Activated CD8-positive, alpha-beta memory T cell treated with anti-CD3 and anti-CD28 coated beads for 48 hours (primary cell): ENCODE data around the gene NDP.
"Not testable (repeated sequence)": the region's sequence is repeated elsewhere in the genome, so short reads cannot be mapped to it uniquely, and the experiment has no call there.

ENCODE experiments used
- DNase-seq, 3 experiments: peaks; one replicate each; pipeline ENCODE4 v3.0.0-alpha.2; 2020; ENCODE audit warnings: low read depth in 2 of 3, low spot score in 2 of 3

NDP gene

DNA sequence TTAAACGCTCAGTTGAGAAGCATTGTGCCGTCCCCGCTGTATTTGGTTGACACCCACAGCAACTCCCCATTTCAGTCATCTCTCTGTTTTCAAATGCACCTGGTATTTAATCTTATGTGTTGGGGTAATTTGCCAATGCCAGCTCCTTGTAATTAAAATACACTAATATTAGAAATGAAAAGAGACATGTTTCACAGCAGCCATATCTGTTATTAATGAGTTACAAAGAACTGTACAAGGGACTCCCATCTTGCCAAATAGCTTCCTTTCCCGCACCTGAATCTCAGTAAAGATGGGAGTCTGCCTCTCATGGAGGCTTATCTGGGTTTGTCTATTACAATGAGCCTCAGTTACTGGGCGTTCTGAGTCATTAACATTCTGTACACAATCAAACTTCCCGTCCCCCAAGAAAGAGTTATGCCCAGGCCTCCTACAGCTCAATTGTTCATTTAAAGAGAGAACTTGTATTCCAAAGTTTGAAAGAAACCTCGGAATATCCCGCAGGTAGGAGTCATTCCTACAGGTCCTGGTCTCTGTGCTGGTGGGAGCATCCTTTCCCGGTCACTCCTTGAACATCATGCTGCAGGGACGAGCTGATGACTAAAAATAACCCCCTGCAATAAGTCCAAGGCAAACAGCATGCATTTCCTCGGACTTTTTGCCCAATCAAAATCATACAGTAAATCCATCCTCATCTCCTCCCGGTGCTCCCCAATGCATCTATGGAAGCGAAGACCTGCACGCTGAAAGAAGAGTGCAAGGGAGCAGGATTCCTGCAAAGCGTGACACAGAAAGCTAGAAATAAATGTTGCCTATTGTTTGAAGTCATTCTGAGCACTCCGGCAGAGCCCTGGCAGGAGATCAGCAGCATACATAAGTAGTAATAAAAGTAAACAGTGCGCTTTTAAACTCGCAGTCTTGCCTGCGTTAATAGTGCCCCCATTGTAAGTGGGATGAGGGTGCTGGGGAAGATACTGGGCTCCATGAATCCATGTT is 926 bp downstream of the NDP start:
- DNase-seq, result no peak

DNA sequence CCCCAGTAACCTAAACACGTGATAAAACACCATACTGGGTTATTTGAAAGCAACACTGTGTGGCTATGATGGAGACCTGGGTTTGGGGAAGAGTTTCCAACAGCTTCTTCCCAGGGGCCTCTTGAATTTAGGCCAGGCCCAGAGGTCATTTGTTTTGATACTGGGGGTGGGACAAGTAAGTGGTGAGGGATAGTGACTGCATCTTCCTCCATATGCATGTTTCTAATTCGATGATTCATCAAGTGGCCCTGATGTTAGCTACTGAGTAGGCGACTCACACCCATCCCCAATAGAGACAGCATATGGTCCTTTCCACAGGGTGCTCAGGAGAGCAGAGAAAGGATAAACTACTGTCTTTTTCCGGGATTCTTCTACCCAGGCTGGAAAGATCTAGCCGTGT is 2.7 kb downstream of the NDP start:
- no peak for DNase-seq

DNA sequence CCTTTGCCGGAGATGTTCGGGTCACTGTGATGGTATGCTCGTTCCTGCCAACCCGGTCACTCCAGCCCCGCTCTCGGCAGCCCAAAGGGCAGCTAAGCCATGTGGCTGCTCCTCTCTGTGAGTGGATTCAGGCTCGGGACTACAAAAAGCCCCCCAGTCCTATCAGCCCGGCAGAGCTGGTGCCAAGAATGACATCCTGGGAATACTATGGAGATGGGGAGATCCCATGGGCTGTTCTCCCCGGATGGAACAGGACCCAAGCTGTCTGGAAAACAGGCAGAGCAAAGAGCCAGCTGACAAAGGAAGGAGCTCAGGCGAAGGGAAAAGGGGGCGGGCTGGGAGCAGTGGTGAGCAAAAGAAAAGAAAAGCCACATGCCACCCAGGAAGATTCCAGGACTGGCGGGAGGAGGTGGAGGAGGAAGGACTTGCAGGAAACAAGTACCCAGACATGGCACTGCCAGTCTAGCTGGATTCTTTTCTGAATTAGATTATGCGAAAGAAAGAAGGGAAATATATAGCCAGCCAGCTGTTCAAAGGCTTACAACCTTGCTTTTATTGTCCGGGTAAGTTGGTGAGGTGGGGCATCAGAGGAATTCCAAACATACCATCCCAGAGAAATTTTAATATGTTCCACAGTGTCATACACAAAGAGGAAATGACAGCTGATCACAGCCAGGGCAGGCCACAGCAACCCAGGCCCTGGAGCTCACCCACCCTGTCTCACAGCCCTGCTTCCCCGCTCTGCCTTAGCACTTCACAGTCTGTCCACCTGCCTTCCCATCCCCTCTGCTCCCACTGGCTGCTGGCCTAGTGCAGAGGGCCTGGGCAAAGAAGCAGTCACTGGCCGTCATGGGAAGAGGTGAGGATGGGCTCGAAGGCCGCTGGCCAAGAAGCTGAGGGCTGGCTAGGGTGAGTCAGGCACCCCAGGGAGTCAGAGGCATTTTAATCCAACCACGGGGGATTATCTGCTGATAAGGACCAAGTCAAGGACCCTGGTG is 3.4 kb downstream of the NDP start:
- DNase-seq, result no peak

DNA sequence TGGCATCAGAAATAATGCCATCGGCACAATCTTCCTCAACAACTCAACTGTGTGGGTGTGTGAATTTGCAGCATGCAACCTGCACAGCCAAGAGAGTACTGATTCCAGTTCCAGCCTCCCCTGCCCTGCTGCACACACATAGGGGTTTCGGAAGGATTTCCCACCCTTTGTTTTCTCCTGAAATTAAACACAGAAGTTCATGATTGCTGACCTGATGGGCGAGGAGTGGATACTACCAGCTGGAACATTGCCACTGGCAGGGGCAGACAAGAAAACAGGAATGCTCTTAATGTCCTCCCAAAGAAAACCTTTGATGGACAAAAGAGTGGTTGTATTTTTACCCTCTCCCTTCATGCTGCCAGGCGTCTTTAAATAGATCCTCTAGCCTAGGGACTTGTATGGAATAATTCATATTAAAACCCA is 4.8 kb downstream of the NDP start:
- DNase-seq, result no peak

DNA sequence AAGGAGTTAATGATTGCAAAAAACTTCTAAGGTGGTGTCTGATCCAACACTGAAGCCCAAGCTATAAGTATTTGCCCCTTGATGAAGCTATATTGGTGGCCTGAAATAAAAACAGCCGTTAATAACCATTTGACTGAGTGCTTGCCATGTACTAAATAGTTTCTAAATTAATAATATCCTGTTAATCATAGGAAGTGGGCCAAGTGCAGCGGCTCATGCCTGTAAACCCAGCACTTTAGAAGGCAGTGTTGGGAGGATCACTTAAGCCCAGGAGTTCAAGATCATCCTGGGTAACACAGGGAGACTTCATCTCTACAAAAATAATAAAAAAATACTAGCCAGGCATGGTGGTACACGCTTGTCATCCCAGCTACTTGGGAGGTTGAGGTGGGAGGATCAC is 8.3 kb downstream of the NDP start:
- no peak for DNase-seq

DNA sequence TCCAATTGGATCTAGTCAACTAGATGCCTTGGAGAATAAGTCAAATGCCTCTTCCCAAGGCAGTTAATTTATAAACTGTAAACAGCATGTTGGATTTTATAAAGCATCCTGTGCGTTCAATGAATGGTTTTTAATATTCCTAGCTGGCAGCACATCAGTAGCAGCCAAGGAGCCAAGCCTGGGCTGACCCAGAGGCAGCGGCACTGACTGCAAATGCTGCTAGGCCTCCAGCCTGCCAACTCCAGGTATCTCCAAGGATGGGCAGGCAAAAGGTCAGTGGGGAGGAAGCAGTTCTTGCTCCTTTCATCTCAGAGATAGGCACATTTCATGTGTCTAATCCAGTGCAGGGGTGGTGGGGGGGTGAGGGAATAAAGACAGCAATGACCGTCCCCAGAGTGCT is 9.5 kb downstream of the NDP start:
- DNase-seq, result no peak

DNA sequence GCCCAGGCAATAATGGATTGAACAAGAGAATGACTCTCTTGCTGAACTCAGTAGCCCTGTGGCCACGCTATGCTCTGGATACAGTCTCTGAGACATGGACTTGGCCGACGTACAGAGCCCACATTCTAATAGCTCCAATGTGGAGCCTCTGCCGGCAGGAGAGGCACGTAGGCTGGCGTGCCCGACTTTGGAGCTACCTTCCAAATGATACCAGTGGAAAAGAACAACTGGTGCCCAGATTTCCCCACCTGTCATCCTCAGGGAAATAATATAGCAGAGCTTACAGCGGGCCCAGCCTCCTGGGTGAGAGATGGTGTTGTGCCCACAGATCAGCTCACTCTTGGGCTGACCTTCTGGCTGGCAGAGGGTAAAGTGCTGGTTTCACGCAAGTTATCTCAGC is 10.6 kb downstream of the NDP start:
- no peak for DNase-seq

DNA sequence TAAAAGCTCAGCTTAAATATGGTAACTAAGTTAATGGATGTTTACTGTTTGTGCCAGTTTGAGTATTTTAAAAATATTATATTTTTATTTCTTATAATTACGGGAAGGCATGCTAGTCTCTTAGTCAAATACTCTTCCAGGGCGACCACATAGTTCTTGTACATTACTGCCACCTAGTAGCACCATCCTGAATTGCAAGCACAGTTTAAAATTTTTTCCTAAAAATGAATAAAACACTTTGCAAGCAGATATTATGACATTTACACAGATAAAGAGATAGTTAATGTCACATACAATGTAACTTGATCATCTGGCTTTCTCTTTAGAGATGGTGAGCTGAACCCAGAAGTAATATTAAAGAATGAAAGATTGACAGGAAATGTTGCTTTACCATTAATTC is 11.5 kb downstream of the NDP start:
- DNase-seq, result no peak

DNA sequence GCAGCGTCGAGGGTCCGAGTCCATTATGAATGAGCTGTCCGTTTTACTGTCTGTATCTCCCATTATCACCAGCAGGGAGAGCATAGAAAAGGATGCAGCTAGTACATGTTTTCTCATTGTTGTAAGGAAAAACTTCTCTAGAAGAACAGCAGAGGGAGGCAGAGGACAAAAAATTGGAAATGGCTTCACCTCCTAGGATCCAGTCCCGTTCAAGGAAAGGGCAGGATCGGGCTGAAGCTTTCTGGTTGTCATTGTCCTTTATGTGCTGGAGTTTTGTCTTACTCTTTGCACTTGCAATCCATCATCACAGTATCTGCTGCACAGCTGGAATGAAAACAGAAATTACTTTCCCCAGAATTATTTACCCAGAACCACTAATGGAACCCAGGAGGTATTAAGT is 14.7 kb downstream of the NDP start:
- DNase-seq, result no peak

DNA sequence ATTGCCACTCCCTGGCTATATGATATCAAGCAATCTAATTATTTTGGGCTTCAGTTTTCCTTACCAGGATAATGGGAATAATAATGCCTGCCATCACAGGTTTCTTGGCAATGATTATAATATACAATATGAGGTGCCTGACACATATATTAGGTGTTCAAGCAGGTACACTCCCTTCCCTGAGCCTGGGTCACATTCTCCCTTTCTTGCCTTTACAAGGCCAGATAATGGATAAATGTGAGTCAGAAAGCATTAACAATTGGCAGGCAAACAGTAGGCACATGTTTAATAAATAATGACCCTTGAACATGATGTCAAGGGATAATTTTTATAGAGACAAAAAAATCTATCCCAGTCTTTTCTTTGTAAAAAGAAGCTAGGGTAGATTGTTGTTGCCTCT is 17.2 kb downstream of the NDP start:
- DNase-seq, result no peak

DNA sequence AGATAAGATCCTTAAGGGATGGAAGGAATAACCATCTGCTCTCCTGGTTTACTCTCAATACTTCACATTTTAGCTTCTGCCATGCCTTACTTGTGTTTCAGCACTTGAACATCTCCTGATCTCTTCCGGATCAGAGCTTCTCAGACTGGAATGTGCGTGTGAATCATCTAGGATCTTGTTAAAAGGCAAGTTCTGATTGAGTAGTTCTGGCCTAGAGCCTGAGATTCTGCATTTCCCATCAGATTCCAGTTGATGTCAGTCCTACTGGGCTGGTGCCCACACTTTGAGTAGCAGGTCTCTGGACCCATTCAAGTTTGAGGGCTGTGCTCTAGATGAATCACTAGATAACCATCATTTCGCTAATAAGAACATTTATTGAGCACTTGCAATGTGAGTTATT is 20.0 kb downstream of the NDP start:
- DNase-seq, result no peak

DNA sequence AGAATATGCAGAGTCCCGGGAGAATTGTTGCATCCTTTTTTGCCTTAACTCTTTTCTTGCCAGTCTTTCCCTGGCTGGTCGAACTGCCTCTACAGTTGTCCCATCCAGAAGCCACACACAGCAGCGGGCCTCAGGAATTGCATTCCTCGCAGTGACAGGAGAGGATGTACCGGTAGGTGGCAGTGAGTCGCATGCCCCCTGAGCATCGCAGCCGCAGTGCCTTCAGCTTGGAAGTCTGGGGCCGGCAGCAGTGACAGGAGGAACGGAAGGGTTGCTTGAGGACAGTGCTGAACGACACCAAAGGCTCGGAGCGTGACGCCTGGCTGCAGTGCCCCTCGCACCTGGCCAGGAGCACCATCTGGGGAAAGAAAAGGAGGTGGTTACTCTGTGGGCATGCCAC is 23.5 kb downstream of the NDP start:
- no peak for DNase-seq

DNA sequence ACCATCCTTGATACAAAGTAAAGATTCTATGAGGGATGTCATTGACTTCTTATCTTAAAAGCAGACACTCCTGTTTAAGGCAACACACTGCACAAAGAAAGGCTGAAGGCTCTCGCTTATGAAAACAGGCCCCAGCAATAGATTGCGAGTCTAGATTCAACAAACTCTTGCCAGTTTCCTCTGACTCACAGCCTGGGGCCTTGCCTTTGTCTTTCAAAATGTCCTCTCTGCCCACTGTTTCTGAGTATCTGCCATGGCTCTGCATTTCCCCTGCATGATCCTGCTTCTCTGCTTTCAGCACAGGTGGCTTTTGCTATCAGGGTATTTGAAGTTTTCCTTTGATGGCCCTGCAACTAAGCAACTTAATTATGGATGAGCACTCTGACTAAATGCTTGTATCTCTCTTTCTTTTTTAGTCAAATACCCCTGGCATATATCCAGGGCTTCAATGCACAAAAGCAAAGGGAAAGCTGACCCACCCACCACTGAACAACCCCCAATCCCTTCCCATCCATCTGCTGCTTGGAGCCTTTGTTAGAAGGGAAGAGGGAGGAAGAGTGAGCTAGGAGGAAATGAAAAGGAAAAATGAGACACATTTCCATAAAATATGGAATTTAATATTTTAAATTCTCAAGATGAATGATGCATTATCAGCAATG is 32.2 kb downstream of the NDP start:
- DNase-seq, result no peak

DNA sequence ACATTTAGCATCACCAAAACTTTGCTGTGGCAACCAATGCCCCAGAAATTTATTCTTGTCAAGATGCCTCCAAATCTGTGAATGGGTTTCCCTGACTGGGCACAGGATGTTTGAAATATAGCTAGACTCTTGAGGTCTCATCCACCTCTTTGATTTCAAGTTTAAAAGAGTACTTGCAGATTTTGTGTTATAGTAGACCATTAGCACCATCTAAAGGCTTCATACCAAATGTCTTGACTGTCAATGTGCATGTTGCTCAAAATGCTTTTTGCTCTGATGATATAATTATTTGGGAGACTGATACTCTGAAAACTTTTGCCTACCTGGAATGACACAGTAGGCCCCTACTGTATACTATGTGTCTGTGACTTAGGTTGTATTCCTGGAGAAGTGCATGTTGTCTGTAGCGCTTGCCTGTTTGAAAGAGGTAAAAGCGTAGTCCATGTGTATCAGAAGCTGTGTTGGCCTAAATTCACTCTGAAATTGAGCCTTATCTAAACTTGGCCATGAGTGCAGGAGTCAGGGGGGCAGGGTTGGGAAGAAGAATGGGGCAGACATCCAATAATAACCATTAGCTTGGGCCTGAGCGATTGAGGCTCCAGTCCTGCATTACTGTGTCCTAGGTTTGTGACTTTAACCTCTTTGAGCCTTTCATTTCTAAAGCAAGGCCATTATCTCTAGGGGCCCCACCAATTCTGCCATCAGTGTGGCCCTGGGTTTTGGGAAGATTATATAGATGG is 33.8 kb downstream of the NDP start:
- DNase-seq, result no peak

DNA sequence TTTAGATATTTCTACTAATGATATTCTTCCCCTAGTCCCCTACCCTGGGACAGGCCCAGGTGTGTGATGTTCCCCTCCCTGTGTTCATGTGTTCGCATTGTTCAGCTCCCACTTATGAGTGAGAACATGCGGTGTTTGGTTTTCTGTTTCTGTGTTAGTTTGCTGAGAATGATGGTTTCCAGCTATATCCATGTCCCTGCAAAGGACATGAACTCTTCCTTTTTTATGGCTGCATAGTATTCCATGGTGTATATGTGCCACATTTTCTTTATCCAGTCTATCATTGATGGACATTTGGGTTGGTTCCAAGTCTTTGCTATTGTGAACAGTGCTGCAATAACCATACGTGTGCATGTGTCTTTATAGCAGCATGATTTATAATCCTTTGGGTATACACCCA is 51.2 kb downstream of the NDP start:
- not testable (repeated sequence) for DNase-seq

DNA sequence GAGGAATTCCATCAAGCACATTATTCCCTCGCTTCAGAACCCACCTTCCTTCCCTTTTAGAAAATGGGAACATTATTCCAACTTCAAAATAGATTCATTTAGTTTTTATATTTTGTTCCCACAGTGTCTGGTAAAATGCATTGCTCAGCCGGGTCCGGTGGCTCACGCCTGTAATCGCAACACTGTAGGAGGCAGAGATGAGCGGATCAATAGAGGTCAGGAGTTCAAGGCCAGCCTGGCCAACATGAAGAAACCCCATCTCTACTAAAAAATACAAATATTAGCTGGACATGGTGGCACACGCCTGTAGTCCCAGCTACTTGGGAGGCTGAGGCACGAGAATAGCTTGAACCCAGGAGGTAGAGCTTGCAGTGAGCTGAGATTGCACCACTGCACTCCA is 62.4 kb downstream of the NDP start:
- DNase-seq, result not testable (repeated sequence)

DNA sequence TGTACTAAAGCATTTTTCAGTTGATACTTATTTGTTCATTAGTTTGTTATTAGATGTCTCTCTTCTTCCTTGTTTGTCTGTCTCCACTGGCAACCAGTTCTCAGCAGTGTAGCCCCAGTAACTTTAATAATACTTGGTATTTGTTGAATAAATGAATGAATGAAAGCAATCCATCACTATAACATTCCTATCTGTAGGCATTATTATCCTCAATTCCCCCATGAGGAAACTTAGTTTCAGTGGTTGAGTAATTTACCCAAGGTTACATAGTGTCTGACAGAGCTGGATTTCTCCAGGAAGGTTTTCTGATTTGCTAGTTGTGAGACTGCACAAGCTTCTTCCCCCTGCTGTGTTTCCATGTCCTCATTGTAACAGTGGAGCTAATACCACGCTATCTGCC is 63.2 kb downstream of the NDP start:
- DNase-seq, result no peak

DNA sequence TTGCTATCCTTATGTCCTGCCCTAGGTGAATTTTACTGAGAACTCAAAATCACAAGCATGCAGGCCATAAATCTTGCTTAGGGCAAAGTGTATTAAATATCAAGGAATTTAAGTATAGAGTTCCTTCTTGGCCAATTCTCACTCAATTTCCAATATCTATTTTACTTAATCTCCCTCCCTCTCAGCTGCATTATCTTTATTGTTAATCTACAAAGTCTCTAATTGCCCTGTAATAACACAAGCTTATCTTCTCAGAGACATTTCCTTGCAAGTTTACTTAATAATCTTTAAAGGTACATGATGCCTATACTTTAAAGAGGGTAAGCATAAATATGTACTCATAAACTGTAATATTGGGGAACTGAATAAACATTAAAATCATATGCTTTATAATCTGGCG is 64.0 kb downstream of the NDP start:
- no peak for DNase-seq

DNA sequence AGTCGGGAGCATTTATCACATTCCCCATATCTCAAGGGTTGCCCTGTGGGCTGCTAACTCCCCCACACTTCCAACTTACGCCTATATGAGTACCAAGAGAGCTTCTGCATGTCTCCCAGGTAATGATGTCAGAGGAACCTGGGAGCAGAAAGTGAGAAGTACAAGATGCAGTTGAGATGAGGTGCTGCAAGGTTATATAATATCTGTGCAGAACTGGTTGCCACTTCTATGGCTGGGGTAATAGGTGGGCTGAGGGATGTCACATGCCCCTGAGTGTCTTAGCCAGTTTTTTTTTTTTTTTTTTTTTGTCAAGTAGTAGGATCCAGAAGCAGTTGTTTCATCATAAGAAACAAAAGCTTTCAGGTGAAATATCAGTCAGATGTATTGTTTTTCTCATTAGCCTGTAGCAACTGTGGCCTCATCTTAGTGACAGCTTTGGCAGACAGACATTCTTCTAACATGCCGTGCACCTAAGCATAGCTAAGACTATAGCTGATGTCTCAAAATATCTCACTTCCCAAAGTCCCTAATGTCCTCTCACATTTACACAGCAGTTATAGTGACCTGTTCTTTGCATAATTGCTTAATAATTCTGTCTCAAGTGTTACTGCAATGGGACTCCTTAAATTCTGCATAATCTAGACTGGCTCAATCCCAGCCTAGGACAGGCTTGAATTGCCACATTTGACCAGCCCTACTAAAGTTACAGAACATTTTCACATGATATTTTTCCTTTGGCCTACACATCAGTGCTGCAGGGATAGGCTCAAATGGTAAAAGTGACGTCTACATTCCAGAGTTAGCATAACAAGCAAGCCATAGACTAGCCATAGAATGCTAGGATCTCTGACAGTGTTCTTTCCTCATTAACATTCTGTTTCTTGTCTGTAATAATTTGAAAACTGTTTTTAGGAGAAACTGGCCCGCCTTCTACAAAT is 73.0 kb downstream of the NDP start:
- DNase-seq, result no peak
